Ovary (tissue), 3 donors: ENCODE measurements around the gene EOLA2.
"Not testable (repeated sequence)": the region's sequence is repeated elsewhere in the genome, so short reads cannot be mapped to it uniquely, and the experiment has no call there.

Experiments
- CTCF ChIP-seq, 3 donors: fragments of 450-650 bp in 2 of 3; fragments of 200-600 bp in 1 of 3; IDR thresholded peaks; one replicate each; pipeline versions ENCODE4 v1.5.1 to v1.8.0; 2016 to 2022; ENCODE audit warnings: antibody characterized with exemption in 3 of 3, mild to moderate bottlenecking in 1 of 3
- EP300 ChIP-seq: sonication (generic); formaldehyde crosslinking; IDR thresholded peaks from one replicate; pipeline ENCODE4 v1.6.1; 2017; ENCODE audit warnings: antibody characterized with exemption
- POLR2A ChIP-seq: fragments of 450-650 bp; IDR thresholded peaks from one replicate; pipeline ENCODE4 v1.6.1; 2017; ENCODE audit warnings: antibody characterized with exemption, mild to moderate bottlenecking, moderate library complexity
- donor health status: DM: no; HTN: no; CAD: no.

- not testable (repeated sequence) for TF ChIP-seq CTCF (IDR thresholded peaks at IDR 0.05); POLR2A; EP300
Observed at GRCh38 chrX:149933547-149933946, 4.7 kb downstream of the EOLA2 start.
